HFF-Myc (cell line): ENCODE measurements around the gene CNFN.

Source experiments
- DNase-seq: peaks from one replicate; pipeline ENCODE4 v3.0.0-alpha.2; 2011; ENCODE audit warnings: low read depth; ENCODE audit errors: extremely low read depth
- H3K4me3 ChIP-seq: replicated peaks from 2 replicates; pipeline ENCODE4 v1.5.1; 2011; ENCODE audit warnings: low read depth, mild to moderate bottlenecking, control low read depth, low read length
- CTCF ChIP-seq: IDR thresholded peaks from 2 replicates; pipeline ENCODE4 v1.5.1; 2012; ENCODE audit warnings: mild to moderate bottlenecking, low read depth, low read length, control low read depth; ENCODE audit errors: missing control alignments

Gene CNFN

GRCh38 chr19:42422092-42422900, 32.2 kb upstream of the CNFN start:
- TF ChIP-seq CTCF = no peak
- no peak for DNase-seq
- H3K4me3 ChIP-seq = peak overlapping the region; percentile 68

GRCh38 chr19:42421591-42422031, 31.5 kb upstream of the CNFN start:
- no peak for DNase-seq
- H3K4me3 ChIP-seq = no peak overlapping the region
- TF ChIP-seq CTCF = no peak

GRCh38 chr19:42421101-42421500, 31.0 kb upstream of the CNFN start:
- TF ChIP-seq CTCF = no peak
- no peak overlapping the region for H3K4me3 ChIP-seq
- no peak for DNase-seq

- H3K4me3 ChIP-seq = no peak overlapping the region
- TF ChIP-seq CTCF = peak; percentile 81
- no peak for DNase-seq
These were observed 30.0 kb upstream of the CNFN start for GRCh38 chr19:42420055-42420544.

- DNase-seq = no peak
- H3K4me3 ChIP-seq = no peak overlapping the region
- TF ChIP-seq CTCF = no peak
These were observed 29.2 kb upstream of the CNFN start for GRCh38 chr19:42419309-42419708.

- no peak overlapping the region for H3K4me3 ChIP-seq
- DNase-seq = no peak
- no peak for TF ChIP-seq CTCF
These were observed 22.6 kb upstream of the CNFN start for GRCh38 chr19:42412661-42413076.

GRCh38 chr19:42412227-42412626, 22.1 kb upstream of the CNFN start:
- TF ChIP-seq CTCF = no peak
- DNase-seq = no peak
- H3K4me3 ChIP-seq = no peak overlapping the region
